ENCODE measurements around the gene ABHD1.

- TF ChIP-seq KLF17 (tag by site-specific recombination; IDR thresholded peaks at IDR 0.05), result no peak
- TF ChIP-seq CTCF (tag by site-specific recombination; IDR thresholded peaks at IDR 0.05), result no peak
- TF ChIP-seq RBAK (tag by site-specific recombination; IDR thresholded peaks at IDR 0.05), result no peak
- TF ChIP-seq ZSCAN5A (tag by site-specific recombination; IDR thresholded peaks at IDR 0.05), result no peak
- no peak for TF ChIP-seq ZNF768 (tag by site-specific recombination; IDR thresholded peaks at IDR 0.05)
- no peak for TF ChIP-seq ZNF704 (tag by site-specific recombination; IDR thresholded peaks at IDR 0.05)
- TF ChIP-seq SP3 (tag by site-specific recombination; IDR thresholded peaks at IDR 0.05), result no peak
- no peak for TF ChIP-seq TCF7L2 (IDR thresholded peaks at IDR 0.05; ENCODE audit: borderline replicate concordance, low read depth, low read length)
- no peak for TF ChIP-seq ZBTB7A (tag by site-specific recombination; IDR thresholded peaks at IDR 0.05; ENCODE audit: low read depth)
- no peak for TF ChIP-seq ZNF837 (tag by site-specific recombination; IDR thresholded peaks at IDR 0.05)
- TF ChIP-seq ZNF16 (tag by site-specific recombination; IDR thresholded peaks at IDR 0.05; ENCODE audit: low read depth), result no peak
These were observed 40.7 kb upstream of the ABHD1 start for GRCh38 chr2:27082773-27083409.

Data from HEK293 (cell line).